Activated CD8-positive, alpha-beta memory T cell treated with anti-CD3 and anti-CD28 coated beads for 4 hours (primary cell): ENCODE measurements around the gene WDR81.
A peak's percentile ranks its signal among the peaks of the same experiment; 100 is the strongest.
"Not testable (repeated sequence)": the region's sequence is repeated elsewhere in the genome, so short reads cannot be mapped to it uniquely, and the experiment has no call there.

ENCODE experiments used
- DNase-seq, 2 donors: peaks; one replicate each; pipeline ENCODE4 v3.0.0-alpha.2; 2020; ENCODE audit warnings: low read depth in 2 of 2

Gene WDR81

DNA sequence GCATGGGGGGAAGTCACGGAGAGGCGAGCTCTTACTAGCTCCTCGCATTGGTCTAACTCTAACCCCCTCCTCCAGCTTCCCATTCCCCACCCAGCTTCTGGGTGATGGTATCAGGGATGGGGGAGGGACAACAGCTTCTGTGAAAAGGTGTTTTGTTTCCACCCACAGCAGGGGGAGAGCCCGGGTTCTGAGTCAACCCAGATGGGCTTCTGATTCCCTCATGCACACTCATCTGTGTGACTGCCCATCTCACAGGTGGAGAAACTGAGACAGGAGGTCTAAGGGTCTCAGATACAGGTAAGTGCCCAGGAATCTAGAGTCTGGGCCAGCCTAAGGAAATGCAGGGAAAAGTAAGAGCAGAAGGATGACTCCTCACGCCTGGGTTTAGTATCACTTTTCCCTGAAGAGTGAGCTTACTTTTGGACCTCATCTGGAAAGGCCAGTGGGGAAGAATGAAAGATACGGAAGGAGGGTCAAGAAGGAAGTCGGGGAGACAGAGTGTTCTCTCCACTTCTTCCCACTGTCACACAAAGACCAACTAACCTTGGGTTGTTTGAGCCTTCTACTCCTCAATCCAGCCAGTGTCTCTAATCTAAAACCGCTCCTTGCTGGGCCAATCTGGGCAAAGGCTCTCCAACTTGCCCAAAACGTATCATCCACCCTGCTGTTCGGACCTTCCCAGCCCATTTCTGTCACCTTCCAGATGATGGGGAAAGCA is 11.2 kb upstream of the WDR81 start:
- no peak for DNase-seq

- no peak for DNase-seq
Measured at GRCh38 chr17:1713878-1714426, 10.6 kb upstream of the WDR81 start.

DNA sequence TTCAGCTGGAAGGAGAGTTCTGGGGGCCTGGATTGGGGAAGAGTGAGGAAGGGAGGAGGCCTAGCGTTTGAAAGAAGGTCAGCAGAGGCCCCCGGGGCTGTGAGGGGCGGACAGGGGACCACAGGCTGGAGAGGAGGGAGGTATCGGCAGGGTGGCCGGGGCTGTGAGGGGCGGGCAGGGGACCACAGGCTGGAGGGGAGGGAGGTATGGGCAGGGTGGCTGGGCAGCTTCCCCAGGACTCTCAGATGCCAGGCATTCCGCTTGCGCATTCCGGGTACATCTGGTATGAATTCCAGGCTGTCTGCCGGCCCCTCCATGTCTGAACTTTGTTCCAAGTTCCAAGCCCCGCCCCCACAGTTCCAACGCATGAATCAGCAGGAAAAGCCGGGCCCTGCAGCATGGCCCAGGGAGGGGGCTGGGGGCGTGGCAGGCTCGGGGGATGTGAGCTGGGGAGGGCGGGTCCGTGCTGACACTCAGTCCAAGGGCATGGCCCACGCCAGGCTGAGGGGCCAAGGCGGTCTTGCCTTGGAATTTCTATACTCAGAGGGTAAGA is 10.0 kb upstream of the WDR81 start:
- DNase-seq = no peak

DNA sequence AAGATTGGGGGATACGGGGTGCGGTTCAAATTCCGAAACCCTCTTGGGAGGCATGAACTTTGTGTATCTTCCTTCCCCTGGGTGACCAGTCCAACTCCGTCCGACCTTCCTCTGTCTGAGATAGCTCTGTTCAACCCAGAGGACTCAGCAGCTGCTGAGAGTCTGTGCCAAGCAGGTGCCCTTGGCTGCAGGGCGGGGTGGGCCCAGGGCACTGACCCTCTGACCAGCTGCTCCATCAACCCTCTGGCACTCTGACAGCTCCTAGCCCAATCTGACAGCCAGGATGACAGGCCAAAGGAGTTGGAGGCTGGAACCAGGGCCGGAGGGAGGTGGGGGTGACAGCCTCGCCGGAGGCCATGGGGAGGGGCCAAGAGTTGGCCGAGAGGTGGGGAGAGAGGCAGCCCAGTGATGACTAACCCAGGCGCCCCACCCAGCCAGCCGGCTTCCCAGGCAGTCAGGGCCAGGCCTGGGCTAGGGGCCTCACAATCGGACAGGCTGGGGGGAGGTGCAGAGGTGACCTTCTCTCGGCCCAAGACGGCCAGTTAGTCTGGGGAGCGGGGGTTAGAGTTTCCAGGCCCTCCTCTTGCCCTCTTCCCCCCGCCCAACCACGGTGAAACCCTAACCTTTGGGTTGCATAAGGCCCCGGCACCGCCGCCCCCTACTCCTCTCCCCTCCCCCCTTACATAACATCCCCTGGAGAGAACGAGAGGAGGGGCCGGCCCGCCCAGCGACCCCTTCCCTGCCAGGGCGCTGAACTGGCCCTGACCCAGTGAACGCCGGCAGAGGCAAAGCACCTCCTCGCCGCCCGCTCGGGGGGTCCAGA is 9.3 kb upstream of the WDR81 start:
- no peak for DNase-seq

DNA sequence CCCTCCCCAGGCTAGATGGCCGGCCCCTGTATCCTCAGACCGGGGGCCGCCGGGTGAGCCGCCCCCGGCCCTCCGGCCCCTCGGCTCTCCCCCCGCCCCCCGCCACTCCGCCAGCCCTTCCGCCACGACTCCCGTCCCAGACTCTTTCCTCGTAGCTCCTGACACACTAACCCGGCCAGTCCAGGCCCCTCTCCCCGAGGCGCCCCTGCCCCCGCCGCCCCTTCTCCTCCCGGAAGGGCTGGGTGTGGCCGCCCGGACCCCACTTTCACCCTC is 8.8 kb upstream of the WDR81 start:
- no peak for DNase-seq

GRCh38 chr17:1716076-1716911 is 8.2 kb upstream of the WDR81 start:
- DNase-seq = peak; percentile 99 to 100

DNA sequence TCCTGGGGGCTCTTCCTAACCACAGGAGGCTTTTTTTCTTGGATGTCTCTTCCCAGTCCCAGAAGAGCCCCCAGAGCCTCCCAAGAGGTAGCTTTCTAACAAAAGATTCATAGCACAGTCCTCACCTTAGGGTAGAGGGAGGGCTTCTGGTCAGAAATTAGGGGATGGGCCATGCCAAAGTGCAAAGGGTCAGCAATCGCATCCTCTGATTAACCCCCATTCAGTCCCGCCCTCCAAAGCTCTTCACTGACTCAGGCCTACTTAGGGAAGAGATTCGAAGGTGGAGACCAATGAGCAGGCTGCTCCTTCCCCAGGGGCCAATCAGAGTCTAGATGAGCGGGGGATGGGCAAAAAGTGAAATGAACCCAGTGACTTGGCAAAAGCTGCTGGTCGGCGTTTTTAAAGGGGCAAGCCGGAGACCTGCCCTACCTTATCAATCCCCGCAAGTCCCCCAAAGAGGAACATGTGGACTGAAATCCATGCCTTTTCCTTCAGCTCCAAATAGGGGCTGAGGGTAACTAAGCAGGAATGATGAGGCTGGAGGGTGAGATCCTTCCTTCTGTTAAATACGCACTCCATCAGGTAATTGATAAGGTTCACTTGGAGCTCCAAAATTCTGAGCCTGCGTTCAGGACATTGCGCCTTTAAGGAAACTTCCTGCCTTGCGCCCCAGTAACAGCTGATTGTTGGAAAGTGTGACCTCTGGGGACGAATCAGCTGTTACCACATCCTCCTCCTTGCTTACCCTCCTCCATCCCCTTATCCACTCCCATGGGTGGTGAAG is 7.4 kb upstream of the WDR81 start:
- DNase-seq = peak; percentile 65 to 75

- DNase-seq = no peak
Measured at GRCh38 chr17:1718362-1719165, 5.9 kb upstream of the WDR81 start.

DNA sequence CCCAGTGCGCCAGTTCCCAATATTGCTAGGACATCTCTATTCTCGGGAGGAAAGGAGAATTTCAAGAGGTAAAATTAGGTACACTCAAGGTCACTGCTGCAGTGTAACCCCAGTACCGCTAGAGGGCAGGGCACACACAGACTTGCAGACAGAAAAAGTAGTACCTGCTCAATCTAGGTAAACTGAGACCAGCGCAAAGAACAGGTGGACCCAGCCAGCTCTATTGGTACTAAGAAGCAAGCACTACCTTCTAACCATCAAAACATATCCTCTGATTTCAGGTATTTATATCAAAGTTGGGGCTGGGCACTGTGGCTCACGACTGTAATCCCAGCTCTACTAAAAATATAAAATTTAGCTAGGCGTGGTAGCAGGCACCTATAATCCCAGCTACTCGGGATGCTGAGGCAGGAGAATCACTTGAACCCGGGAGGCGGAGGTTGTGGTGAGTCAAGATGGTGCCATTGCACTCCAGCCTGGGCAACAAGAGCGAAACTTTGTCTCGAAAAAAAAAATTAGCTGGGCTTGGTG is 3.6 kb upstream of the WDR81 start:
- DNase-seq = no peak

DNA sequence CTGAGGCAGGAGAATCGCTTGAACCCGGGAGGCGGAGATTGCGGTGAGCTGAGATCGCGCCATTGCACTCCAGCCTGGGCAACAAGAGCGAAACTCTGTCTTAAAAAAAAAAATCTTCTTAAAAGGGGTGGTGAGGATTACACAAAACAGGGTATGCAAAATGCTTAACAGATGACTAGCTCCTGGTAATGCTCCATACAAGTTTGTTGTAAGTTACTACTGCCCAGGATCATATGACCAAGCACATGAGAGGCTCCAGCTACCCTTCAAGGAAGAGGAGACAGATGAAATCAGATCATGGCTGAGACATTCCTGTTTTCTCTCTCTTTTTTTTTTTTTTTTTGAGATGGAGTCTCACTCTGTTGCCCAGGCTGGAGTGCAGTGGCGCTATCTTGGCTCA is 2.5 kb upstream of the WDR81 start:
- not testable (repeated sequence) for DNase-seq

DNA sequence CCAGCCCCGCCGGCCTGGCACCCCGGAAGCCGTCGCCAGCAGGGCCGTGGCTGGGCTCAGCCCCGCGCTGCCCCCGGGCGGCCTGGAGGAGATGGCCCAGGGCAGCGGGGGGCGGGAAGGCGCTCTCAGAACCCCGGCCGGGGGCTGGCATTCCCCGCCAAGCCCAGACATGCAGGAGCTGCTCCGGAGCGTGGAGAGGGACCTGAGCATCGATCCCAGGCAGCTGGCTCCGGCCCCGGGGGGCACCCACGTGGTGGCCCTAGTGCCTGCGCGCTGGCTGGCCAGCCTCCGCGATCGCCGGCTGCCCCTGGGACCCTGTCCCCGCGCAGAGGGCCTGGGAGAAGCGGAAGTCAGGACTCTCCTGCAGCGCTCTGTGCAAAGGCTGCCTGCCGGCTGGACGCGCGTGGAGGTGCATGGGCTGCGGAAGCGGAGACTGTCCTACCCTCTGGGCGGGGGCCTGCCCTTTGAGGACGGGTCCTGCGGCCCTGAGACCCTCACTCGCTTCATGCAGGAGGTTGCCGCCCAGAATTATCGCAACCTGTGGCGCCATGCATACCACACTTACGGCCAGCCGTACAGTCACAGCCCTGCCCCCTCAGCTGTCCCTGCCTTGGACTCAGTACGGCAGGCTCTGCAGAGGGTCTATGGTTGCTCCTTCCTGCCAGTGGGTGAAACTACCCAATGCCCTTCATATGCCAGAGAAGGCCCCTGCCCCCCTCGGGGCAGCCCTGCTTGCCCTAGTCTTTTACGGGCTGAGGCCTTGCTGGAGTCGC is 551 bp downstream of the WDR81 start:
- no peak for DNase-seq

DNA sequence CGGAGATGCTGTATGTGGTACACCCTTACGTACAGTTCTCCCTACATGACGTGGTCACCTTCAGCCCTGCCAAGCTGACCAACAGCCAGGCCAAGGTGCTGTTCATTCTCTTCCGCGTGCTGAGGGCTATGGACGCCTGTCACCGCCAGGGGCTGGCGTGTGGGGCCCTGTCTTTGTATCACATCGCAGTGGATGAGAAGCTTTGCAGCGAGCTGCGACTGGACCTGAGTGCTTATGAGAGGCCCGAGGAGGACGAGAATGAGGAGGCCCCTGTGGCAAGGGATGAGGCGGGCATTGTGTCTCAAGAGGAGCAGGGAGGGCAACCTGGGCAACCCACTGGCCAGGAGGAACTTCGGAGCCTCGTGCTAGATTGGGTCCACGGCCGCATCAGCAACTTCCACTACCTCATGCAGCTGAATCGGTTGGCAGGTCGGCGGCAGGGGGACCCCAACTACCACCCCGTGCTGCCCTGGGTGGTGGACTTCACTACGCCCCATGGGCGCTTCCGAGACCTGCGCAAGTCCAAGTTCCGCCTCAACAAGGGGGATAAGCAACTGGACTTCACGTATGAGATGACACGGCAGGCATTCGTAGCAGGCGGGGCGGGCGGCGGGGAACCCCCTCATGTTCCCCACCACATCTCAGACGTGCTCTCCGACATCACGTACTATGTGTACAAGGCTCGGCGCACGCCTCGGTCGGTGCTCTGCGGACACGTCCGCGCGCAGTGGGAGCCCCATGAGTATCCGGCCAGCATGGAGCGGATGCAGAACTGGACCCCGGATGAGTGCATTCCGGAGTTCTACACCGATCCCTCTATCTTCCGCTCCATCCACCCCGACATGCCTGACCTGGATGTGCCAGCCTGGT is 1.4 kb downstream of the WDR81 start:
- no peak for DNase-seq

- no peak for DNase-seq
Measured at GRCh38 chr17:1726626-1727257, 2.2 kb downstream of the WDR81 start.

DNA sequence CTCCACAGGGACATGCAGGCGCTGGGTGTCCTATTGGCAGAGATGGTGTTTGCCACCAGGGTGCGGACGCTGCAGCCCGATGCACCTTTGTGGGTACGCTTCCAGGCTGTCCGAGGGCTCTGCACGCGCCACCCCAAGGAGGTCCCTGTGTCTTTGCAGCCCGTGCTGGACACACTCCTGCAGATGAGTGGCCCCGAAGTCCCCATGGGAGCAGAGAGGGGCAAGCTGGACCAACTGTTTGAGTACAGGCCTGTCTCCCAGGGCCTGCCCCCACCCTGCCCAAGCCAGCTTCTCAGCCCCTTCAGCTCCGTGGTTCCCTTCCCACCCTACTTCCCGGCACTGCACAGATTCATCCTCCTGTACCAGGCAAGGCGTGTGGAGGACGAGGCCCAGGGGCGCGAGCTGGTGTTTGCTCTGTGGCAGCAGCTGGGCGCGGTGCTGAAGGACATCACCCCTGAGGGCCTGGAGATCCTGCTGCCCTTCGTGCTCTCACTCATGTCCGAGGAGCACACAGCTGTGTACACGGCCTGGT is 2.8 kb downstream of the WDR81 start:
- DNase-seq = no peak

- DNase-seq = no peak
Measured at GRCh38 chr17:1727876-1728630, 3.5 kb downstream of the WDR81 start.

- no peak for DNase-seq
Measured at GRCh38 chr17:1729966-1730325, 5.4 kb downstream of the WDR81 start.
